Measurements from ENCODE around the gene PKNOX2.

PKNOX2 gene

DNA sequence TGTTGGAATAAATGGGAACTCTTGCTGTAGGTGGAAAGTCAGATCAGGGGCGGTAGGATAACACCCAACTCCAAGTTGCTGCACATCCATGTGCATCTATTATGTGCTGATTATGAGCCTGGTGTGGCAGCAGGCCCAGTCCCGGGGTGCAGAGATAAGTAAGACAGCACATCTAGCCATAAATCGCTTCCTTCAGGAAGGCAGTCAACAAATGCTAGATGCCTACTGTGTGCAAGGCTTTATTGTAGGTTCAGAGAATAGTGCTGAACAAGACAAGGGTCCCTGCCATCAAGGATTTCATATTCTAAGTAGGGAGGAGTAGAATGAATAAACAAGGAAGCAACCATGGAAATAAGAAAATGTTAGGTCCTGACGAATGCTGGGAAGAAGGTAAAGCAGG, 110.2 kb downstream of the PKNOX2 start:
- TF ChIP-seq, protein P1, sequence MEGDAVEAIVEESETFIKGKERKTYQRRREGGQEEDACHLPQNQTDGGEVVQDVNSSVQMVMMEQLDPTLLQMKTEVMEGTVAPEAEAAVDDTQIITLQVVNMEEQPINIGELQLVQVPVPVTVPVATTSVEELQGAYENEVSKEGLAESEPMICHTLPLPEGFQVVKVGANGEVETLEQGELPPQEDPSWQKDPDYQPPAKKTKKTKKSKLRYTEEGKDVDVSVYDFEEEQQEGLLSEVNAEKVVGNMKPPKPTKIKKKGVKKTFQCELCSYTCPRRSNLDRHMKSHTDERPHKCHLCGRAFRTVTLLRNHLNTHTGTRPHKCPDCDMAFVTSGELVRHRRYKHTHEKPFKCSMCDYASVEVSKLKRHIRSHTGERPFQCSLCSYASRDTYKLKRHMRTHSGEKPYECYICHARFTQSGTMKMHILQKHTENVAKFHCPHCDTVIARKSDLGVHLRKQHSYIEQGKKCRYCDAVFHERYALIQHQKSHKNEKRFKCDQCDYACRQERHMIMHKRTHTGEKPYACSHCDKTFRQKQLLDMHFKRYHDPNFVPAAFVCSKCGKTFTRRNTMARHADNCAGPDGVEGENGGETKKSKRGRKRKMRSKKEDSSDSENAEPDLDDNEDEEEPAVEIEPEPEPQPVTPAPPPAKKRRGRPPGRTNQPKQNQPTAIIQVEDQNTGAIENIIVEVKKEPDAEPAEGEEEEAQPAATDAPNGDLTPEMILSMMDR (IDR thresholded peaks at IDR 0.05; ENCODE audit: control insufficient read depth, insufficient read depth, low read depth, low read length, missing control alignments) = no peak
- DNase-seq (ENCODE audit: low read depth) = no peak
- no peak overlapping the region for H3K4me3 ChIP-seq (ENCODE audit: control insufficient read depth, low read depth, low read length)

DNA sequence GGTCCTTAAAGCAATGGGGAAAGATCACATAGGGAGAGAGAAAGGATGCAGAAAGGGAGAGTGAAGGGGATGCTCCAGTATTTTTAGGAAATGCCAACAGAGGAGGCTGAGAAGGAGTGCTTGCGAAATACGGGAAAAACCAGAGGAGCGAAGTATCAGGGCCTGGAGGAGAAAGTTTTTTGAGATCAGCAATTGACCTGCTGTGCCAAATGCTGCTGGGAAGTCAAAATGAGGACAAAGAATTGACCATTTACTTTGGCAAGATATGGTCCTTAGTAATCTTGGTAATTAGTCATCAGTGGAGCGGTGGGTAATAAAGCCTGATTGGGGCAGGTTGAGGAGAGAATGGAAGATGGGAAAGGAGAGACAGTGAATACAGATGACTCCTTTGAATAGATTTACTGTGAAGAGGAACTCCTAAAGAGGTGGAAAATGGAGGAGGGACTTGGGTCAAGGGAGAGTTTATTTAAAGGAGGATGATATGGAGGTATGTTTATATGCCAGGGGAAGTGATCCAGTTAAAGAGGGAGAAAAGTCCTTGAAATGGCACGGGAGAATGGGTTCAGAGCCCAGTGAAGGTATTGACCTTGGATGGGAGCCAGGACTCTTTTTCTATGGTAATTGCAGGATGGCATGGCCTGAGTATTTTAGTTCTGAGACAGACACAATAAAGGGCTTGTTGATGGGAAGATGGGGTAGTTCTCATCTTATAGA, 111.5 kb downstream of the PKNOX2 start:
- H3K4me3 ChIP-seq (ENCODE audit: control insufficient read depth, low read depth, low read length) = no peak overlapping the region
- DNase-seq (ENCODE audit: low read depth) = no peak
- TF ChIP-seq, protein P1 (IDR thresholded peaks at IDR 0.05; ENCODE audit: control insufficient read depth, insufficient read depth, low read depth, low read length, missing control alignments) = no peak

DNA sequence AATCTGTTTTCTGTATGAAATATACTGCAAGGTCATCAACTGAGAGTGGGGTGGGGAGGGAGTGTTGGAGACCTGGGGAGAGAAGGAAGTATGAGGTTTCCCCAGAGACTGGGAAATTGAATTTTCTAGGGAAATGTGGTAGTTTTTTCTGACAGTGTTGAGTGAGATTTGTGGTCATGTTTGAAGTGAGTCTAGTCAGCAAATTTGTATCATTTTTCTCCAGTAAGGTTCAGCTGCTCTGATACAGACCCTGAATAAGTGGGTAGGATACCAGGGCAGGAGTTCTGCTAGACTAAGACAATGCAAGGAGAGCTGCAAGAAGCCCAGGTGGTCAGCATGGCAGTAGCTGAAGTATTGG, 112.0 kb downstream of the PKNOX2 start:
- DNase-seq (ENCODE audit: low read depth) = no peak
- no peak overlapping the region for H3K4me3 ChIP-seq (ENCODE audit: control insufficient read depth, low read depth, low read length)
- TF ChIP-seq, protein P1 (IDR thresholded peaks at IDR 0.05; ENCODE audit: control insufficient read depth, insufficient read depth, low read depth, low read length, missing control alignments) = no peak

DNA sequence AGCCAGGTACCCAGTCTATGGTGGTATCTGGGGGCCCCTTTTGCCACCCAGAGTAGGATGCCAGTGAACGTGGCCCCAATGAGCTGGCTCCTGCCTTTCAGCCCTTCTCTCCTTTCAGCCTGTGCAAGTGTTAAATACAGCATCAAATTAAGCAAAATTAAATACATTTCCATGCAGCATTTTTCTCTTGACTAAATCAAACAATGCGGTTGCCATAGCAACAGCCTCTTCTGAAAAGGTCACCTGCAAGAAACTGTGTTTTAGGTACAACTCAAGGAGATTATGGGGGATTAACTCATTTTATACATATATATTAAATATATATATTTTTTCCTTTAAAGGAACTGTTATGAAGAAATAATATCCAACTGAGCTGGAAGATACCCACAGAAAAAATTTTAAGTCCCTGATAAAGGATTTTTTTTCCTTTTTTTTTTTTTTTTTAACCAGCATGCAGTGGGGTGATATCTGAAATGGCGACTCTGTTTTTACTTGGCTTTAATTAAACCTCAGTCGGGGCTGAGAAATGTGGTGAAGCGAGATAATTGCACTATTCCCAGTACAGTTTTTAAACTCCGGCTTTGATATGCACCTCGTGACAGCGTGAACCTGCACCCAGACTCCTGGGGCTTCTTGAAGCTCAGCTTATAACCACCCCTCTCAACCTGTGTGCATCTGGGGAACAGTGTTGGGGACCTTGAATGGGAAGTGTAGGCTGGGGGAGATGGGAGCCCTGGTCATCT, 115.3 kb downstream of the PKNOX2 start:
- TF ChIP-seq, protein P1 (IDR thresholded peaks at IDR 0.05; ENCODE audit: control insufficient read depth, insufficient read depth, low read depth, low read length, missing control alignments) = no peak
- no peak for DNase-seq (ENCODE audit: low read depth)
- no peak overlapping the region for H3K4me3 ChIP-seq (ENCODE audit: control insufficient read depth, low read depth, low read length)

DNA sequence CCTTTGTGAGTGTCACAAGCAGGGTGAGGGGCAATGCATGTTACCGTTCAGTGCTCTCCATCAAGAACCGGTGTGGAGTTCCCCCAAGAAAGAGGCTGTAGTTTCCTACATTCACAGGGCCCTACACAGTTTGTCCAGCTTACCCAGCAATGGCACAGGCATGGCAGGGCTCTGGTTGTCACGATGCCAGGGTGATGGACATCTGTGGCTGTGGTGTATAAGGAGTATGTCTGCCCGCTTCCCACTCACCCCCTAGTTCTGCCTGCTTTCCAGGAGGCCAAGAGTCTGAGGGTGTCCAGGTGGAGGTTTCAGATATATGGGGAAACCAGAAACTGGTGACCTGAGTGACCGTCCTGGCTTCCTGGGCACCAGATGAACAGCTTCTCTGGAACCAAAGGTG, 116.1 kb downstream of the PKNOX2 start:
- DNase-seq (ENCODE audit: low read depth) = no peak
- no peak overlapping the region for H3K4me3 ChIP-seq (ENCODE audit: control insufficient read depth, low read depth, low read length)
- TF ChIP-seq, protein P1 (IDR thresholded peaks at IDR 0.05; ENCODE audit: control insufficient read depth, insufficient read depth, low read depth, low read length, missing control alignments) = no peak

DNA sequence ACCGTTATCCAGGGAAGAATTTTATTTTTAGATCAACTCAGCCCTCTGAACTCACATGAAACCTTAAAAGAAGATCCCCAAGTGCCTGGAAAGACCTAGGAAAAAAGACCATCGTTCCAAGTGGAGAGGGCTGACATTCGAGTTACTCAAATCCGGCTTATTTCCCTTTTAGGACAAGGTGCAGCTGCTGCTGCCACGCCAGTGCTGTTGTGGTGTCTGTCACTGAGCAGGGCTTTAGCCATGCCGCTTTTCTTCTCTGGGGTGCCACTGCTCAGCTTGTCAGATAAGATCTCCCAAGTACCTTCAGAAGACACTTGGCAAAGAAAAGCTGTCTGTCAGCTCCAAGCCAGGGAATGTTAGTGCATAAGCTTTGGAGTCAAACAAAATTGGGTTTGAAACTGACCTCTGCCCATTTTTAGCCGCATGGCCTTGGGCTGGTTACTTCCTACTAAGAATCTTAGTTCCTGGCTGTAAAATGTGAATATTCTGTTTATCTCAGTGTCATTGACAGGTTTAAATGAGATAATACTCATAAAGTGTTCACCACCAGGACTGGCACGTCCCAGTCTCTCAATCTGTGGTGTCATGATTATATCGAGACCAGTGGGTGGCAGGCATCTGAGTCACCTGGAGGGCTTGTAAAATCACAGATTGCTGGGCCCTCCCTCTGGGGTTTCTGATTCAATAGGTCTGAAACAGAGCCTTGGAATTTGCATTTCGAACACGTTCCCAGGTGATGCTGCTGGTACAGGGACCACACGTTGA, 117.5 kb downstream of the PKNOX2 start:
- no peak for DNase-seq (ENCODE audit: low read depth)
- no peak overlapping the region for H3K4me3 ChIP-seq (ENCODE audit: control insufficient read depth, low read depth, low read length)
- TF ChIP-seq, protein P1 (IDR thresholded peaks at IDR 0.05; ENCODE audit: control insufficient read depth, insufficient read depth, low read depth, low read length, missing control alignments) = no peak
